AG08395 (cell line): ENCODE results near the gene MEGF6.

Source experiments
- DNase-seq: peaks from one replicate; pipeline ENCODE4 v3.0.0; 2012; ENCODE audit warnings: mixed read lengths, low spot score

The MEGF6 gene

DNA sequence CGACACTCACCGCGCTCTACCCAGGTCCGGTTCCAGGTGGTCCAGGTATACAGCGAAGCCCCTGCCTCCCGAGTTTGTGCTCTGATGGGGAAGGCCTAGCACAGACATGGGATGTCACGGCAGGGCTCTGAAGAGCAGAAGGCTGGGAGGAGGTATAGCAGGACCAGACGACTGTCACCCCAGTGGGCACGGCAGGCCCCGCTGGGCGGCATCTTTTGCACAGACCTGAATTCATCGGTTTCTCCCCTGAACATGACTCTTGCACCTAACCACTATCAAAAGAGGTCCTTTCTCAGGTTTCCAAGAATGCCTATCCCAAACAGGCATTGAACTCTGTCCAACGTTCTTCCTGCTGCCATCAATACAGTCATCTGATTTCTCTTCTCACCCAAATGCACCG, 126.3 kb downstream of the MEGF6 start:
- no peak for DNase-seq

DNA sequence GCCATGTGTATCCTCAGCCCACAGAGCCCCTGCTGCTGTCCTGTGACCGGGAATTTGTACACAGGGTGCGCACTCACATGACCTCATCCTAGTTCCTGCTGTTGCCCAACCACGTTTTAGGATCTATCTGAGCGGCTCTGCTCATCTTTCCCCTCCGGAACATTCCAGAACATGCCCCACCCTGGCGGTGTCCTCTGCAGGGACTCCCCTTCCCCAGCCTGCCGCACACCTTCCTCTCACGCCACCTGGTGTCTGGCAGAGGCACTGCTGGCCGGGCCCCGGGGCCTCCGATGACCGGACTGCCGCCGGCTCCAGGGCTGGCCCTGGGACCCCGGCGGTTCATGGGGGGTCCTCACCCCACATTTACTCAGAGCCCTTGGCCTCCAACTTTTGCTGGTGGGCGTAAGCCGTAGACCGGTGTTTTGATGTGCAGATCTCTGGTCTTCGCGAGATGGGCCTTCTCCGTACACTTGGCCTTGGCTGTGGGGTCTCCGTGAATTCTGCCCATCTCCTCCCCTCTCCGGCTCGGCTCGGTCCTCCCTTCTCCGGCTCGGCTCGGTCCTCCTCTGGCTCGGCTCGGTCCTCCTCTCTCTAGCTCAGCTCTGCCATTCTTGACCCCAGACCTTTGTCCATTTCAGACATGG, 127.4 kb downstream of the MEGF6 start:
- peak; percentile 50 for DNase-seq

DNA sequence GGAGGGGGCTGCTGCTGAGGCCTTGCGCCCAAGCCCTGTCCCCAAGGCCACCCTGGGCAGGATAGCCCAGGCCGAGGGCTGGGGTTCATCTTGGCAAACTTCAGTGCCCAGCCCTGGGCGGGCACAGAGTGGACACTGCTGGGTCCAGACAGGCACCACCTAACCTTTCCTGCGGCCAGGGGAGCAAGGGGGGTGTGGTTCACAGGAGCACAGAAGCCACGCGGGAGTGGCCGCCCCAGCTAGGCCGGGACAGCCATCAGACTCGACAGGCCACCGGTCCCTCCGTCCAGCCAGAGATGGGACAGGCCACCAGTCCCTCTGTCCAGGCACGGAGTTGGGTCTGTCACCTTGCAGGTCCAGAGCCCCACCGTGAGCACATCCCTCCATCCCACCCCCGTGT, 127.9 kb downstream of the MEGF6 start:
- no peak for DNase-seq

DNA sequence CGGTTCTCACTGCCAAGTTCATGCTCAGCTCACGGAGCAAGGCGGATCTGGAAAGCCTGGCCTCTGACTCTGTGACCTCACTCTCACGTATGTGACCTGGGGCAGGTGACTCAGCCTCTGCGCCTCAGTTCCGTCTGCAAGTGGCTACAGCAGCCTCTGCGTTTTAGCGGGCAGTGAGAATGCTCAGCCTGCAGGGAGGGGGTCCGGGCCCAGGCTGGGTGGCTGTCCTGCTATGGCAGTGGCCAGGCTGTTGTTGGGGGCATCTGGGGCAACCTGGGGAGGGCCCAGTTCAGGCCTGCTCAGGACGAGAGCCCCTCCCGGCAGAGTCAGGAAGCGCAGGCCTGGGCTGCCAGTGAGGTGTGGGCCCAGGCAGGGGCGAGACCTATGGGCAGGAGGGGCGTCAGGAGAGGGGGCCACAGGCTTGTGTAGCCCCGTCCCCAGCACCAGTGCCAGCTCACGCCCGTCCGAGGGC, 128.9 kb downstream of the MEGF6 start:
- peak; percentile 43 for DNase-seq

DNA sequence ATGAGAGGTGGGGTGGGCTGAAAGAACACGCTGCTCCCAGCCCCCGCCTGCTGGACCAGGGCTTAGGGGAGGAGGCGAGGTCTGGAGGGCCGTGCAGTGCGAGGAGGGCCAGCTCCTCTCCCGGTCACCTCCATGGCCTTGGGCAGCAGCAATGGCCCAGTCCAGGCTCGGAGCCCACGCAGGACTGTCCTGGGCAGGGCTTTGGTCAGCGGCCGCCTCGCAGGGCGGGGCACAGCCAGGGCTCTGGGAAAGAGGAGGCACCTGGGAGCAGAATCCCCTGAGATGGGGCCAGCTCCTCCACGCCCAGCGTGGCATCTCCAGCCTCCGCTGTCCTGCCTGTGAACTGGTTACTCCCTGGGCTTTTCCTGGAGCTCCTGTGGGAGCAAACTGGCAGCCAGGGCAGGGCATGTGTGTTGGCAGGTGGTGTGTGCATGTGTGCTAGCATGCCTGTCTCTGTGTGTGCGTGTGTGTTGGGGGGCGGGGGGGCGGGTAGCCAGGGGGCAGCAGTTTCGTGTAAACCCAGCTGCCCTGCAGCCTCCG, 129.4 kb downstream of the MEGF6 start:
- no peak for DNase-seq

DNA sequence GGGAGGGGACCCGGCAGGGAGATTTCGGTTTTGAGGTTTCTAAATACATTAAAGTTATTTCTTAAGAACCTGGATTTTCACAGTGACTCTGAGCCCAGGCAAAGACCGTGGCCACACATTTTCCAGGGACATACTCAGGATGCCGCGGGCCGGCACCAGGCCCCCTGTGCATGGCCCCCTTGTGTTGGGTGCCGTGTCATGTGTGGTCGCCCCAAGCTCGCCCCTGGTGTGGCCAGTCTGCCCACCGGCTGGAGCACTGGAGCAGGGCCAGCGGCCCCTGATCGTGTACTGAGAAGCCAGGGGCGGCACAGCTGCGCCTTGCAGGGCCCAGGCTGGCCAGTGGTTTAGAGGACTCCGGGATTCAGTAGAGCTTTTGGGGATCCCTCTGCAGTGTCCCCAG, 130.3 kb downstream of the MEGF6 start:
- no peak for DNase-seq

DNA sequence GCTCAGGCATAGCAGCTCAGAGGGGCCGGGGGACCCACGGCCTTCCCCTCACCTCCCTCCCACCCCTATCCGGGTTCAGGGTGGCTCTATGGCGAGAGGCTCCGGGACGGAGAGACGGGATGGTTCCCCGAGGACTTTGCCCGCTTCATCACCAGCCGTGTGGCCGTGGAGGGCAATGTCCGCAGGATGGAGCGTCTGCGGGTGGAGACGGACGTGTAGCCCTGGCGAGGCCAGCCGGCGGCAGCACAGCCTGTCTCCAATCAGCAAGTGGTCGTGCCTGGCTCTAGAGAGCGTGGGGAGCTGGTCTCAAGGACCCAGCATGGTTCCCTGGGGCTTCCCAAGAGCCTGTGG, 131.0 kb downstream of the MEGF6 start:
- DNase-seq: no peak

DNA sequence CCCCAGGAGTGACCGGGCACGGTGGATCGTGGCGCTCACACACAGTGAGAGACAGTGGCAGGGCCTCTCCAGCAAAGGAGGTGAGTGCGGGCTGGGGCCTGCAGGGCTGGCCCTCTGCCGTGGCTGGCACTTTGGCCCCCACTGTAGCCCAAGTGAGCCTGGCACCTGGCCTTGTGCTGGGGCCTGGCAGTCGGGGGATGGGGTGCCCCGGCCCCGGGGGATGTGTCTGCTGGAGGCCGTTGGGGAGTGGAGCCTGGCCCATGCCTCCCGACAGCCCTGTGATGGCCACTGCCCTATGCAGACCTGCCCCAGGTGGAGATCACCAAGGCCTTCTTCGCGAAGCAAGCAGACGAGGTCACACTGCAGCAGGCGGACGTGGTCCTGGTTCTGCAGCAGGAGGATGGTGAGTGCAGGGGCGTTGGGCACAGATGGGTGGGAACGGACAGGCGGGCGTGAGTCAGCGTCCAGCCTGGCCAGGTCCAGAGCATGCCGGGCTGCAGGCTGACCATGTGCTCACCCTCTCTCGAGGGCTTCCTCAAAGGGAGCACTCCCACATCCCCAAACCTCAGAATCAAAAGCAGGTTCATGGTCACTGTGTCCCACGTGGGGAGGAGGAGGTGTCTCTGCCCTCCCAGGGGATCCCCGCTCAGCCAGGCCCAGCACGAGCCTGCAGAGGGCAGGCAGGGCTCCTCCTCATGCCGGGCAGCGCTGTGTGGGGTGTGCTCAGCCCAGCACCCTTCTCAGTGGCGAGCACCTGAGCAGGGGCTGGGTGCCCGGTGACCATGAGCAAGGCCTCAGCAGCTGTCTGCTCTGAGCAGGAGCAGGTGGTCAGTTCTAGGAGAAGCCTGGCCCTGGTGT, 131.6 kb downstream of the MEGF6 start:
- no peak for DNase-seq

DNA sequence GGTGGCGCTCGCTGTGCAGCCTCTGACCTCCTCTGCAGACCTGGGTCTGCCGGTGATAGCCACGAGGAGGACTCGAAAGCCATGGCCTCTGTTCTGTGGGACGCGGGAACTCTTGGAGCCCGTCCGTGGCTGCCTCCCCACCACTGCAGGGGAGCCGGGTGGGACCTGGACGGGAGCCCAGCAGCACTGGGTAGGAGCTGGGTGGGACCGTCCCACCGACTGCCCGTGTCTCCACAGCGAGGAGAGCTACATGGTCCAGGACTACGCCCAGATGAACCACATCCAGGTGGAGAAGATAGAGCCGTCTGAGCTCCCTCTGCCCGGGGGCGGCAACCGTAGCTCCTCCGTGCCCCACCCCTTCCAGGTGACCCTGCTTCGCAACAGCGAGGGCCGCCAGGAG, 133.1 kb downstream of the MEGF6 start:
- no peak for DNase-seq

DNA sequence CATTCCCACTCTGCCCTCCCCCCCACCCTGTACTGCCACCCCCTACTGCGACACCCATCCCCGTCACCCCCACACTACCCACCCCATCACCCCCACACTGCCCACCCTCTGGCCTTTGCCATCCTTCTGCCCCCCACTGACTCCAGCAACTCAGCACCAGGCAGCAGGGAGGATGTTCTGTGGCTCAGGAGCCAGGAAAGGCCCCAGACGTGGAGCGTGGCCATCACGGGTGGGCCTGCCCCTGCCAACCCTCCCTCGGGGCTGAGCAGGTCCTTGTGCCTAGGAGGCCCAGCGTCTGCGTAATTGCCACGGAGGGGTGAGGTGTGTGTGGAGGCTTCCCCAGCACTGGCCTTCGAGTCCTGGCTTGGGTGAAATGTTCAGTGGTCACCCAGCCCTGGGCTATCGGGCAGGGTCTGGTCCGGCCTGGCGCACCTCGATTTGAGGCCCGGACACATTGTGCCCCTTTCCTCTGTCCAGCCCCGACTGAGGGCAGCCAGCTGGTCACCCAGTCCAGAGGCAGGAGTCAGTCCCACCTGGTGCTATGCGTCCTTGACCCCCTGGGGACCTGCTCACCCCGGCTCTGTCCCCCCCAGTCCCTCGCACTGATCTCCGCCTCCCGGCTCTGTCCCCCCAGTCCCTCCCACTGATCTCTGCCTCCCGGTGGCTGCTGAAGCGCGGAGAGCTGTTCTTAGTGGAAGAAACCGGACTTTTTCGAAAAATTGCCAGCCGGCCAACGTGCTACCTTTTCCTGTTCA, 133.9 kb downstream of the MEGF6 start:
- DNase-seq: no peak

DNA sequence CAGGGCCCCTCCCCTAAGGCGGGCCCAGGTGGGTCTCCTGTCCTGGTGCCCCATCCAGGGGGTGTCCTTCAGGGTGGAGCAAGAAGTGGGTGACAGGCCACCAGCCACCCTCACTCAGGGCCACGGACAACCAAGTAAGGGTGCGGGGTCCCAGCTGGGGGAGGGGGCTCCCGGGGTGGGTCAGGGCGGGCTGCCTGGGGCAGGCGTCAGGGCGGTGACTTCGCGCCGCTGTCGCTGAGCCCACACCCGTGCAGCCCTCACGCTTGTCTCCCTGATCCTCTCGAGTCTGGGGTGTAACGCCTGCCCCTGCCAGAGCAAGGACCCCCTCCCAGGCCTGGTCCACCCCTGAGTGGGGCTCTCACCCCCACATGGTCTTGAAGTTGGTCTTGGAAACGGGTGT, 134.6 kb downstream of the MEGF6 start:
- DNase-seq: no peak

DNA sequence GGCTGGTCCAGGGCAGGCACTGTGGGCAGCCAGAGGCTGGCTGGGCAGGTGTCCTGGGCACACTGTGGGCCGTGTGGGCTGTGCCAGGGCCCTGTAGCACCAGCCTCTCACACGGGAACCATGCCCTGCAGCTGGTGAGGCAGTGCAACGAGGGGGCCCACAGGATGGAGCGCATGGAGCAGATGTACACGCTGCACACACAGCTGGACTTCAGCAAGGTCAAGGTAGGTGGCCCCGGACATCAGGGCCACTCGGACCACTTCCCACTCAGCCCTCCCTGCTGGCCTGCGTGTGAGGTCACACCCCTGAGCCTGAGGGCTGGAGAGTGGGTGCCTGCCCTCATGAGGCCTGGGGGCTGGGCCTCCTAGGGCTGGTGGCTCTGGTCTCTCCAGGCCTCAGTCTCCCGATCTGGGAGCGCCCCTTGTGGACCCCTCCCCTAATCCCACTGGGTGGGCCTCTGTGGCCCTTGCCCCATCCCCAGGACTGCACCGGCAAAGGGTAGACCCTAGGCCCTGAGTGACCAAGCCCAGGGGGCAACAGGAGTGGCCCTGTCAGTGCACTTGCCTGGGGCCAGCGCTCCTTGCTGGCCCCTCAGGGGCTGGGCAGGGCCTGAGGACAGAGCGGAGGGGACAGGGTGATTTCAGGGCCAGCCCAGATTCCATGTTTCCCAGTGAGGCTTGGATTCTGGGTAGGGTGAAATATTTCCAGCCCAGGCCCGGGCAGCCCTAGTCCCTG, 135.3 kb downstream of the MEGF6 start:
- DNase-seq: no peak

DNA sequence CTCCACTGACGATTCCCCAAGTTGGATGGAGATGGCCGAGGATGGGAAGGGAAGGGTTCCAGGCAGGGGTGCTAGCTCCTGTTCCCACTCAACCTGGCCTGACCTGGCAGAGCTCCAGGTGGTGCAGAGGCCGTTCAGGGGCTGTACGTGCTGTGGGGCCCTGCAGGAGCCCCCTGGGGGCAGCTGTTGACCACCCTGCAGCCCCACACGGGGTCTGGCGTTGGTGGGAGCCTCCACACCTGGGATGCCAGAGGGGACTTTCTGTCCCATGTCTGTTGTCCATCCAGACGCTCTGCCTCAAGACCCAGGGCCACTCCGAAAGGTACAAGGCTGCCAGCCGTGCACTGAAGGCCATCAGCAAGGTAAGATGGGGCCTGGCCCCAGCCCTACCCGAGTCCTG, 136.9 kb downstream of the MEGF6 start:
- no peak for DNase-seq

DNA sequence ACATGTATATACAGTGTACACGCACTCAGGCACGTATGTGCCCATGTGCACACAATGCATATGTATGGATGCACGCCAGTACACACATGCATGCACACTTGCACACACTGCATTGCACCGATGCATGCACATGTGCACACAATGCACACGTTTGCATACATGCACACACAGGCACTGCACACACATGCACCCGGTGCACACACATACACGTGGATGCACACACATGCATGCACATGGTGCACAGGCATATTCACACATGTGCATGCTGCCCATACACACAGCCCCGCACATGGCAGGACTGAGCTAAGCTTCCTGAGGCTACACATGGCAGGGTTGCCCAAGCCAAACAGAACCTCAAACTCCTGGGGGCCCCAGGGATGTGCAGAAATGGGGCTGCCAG, 137.3 kb downstream of the MEGF6 start:
- DNase-seq: no peak

DNA sequence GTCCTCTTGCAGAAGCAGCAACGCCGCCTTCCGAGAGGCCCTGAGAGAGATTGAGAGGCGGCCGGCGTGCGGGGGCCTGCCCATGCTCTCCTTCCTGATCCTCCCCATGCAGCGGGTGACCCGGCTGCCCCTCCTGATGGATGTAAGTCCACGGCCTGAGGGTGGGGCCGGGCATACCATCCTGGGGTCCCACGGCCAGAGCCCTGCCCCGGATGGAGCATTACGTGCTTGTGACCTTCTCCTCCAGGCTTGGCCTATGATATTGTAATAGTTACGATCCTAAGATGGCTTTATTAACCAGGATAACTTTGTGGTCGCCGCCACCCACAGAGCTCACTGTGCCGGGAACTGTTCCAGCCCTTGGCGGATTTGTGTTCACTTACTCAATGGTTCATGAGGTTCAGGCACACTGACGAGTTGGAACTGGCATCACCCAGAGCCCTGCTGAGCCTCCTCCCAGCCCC, 137.9 kb downstream of the MEGF6 start:
- peak; percentile 90 for DNase-seq

DNA sequence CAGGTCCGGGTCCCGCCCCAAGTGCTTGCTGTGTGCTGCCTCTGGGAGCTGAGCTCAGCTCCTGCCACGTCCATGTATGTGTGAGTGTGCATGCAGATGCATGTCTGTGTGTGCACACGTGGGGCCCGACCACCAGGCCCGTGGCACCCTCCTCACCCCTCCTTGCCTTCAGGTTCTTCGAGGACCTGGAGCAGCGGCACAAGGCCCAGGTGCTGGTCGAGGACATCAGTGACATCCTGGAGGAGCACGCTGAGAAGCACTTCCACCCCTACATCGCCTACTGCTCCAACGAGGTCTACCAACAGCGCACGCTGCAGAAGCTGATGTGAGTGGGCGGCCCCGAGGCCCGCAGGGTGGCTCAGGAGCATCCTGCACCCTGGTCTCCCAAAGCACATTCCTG, 138.4 kb downstream of the MEGF6 start:
- no peak for DNase-seq

DNA sequence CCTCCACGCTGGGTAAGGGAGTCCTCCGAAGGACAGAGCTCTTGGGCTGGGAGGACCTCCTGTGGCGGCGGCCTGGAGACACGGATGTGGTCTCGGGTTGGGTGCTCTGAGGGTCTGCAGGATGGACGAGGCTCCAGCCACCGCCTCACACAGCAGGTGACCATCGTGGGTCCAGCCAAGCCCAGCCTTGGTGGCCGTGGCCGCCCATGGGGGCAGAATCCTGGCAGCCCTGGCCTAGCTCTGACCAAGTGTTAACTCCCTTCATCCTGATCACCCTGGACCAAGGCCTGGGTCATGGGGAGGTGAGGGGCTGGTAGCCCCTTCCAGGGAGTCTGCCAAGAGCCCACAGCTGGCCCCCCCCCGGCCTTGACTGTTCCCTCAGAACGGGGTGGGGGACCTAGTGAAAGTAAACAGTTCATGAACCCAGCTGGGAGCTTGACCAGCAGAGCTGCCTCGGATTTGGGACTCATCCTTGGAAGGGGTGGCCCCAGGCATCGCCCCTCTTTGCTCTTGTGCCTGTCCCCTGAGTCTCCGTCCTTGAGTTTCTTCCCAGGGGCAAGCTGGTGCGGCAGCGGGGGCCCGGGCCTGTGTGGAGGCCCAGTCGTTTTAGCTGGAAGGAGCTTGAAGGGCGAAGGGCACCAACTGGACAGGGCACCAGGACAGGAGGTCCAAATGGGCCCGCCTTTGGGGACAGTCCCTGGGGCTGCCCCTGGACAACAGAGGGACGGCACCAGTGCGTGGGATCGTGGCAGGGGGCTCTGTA, 139.0 kb downstream of the MEGF6 start:
- no peak for DNase-seq

DNA sequence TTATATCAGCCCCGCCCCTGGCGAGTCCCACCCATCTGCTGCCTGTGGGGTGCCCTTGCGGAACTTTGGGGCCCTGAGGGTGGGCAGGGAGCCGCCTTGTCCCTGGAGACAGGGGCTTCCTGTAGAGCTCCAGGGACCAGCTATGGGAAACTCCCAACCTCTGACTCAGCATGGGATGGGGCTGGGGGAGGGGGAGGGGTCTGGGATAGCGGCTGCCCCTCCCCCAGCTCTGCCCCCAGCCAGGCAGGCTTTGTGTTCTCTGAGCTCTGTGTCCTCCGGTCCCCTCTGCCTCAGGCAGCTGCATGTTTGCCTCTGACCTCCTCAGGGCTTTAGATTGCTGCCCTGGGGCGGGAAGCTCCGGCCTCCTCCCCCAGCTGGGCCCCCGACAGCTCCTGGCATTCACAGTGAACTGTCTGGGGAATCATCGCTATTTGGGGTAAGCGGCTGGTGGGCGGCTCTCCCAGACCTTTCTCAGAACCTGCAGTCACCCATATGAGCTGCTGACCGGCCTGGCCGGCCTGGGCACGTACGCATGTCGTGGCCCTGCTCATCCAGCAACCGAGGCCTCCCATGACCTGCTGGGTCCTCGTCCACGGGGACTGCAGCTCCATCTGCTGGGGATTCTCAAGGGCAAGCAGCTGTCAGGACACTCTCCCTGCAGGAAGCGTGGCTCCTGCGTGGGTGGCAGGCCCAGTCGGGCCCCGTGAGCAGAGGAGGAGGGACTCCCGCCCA, 139.8 kb downstream of the MEGF6 start:
- peak; percentile 46 for DNase-seq

DNA sequence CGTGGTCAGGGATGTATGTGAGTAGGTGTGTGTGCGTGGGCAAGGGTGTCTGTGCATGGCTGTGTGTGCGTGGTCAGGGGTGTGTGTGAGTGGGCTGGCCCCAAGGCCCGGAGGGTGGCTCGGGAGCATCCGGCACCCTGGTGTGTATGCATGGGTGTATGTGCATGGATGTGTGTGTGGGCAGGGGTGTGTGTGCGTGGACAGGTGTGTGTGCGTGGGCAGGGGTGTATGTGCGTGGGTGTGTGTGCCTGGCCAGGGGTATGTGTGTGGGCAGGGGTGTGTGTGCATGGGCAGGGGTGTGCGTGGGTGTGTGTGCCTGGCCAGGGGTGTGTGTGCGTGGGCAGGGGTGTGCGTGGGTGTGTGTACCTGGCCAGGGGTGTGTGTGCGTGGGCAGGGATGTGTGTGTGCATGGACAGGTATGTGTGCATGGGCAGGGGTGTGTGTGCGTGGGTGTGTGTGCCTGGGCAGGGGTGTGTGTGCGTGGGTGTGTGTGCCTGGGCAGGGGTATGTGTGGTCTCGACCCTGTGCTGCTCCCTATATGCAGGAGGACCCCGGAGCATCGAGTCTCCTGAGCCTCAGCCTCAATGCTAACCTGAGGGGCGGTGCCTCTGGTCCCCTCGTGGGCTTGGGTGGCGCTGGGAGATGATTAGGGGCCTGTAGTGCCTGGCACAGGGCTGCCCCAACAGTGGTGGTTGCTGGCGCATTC, 140.5 kb downstream of the MEGF6 start:
- no peak for DNase-seq
